ENCODE results near the gene CCDC149.

The CCDC149 gene

GRCh38 chr4:24837781-24838180 lies 75.1 kb downstream of the CCDC149 start:
- DNase-seq: no peak

- no peak for DNase-seq
These were observed 75.5 kb downstream of the CCDC149 start for GRCh38 chr4:24837336-24837735.

DNA sequence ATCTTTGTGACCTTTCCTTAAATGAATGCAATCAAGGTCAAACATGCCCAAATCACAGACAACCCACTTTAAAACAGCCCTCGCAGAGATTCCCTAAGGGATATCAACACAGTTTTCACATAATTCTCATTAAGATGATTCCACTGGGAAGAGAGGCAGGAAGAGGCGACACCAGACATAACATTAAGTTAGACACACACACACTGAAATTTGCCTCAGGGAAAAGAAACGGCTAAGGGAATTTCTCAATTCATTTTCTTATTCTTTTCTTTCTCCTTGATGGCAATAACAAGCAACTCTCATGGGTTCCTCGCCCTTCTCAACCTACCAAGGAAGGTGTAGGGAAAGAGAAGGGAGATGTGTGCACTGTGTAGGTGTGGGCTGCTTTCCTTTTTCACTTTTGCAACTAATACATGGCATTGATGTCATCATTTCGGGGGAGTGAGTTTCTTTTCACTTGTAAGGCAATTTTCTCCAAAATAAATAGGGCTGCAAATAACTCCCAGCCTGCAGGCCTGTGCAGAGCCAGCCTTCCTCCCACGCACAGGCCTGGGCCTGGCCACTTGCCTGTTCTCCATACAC lies 76.1 kb downstream of the CCDC149 start:
- DNase-seq: no peak

- DNase-seq: no peak
These were observed 77.1 kb downstream of the CCDC149 start for GRCh38 chr4:24835696-24836095.

- no peak for DNase-seq
These were observed 81.2 kb downstream of the CCDC149 start for GRCh38 chr4:24831637-24832036.

- no peak for DNase-seq
These were observed 88.1 kb downstream of the CCDC149 start for GRCh38 chr4:24824720-24825119.

- DNase-seq: no peak
These were observed 92.3 kb downstream of the CCDC149 start for GRCh38 chr4:24820541-24820940.

DNA sequence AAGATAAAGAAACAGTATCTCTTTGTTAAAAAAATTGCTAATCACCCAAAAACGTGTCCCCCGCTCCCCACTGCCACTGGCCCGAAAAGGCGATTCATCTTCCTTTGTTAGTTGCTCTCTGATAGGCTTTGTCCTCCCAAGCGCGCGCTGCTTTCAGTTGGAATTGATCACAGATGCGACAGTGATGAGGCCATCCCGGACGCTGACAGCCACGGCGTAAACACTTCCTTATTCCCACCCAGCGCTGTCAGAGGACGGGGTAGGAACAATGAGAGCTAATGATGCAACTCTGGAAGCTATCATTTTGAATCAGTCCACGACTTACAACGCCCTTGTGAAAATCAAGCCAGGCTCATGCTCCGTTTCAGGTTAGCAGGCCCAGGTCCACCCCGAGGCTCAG lies 96.0 kb downstream of the CCDC149 start:
- no peak for DNase-seq

GRCh38 chr4:24813732-24814131 lies 99.1 kb downstream of the CCDC149 start:
- DNase-seq: no peak

- DNase-seq: no peak
These were observed 101.8 kb downstream of the CCDC149 start for GRCh38 chr4:24810871-24811631.

- no peak for DNase-seq
These were observed 102.9 kb downstream of the CCDC149 start for GRCh38 chr4:24809815-24810405.

DNA sequence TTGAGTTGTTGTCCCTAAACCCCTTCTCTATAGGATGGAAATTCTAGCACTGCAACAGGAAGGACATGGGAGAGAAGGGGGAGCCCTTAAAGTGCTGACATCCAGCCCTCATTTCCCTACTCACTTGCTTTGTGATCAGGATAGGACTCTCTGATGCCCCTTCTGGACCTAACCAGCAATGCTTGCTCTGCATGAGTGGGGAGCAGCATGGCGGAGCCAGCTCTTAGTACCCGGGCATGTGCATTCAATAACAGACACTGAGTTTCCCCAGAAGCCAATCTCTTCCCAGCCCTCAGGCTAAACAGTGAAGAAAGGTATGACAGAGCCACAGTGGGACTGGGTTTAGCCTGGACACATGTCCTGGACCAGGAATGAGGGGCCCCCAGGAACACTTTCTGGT lies 103.5 kb downstream of the CCDC149 start:
- DNase-seq: no peak

DNA sequence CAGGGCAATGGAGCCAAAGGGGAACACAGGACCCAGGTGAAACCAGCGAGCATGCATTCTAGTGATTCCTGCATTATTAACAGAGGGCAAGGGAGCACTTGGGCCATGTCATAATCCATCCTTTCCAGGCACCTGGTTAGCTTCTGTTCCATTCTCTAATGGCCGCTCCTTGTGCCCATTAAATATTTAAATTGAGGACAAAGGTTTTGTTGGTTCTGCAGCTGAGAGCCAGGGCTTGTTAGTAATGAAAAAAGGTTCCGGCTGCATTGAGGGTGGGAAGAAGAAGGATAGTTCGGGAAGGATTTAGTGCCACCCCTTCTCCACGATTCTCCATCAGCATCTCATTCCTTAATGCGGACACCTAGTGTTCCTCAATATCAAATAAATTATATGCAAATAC lies 103.9 kb downstream of the CCDC149 start:
- DNase-seq: no peak

GRCh38 chr4:24808261-24808660 lies 104.6 kb downstream of the CCDC149 start:
- no peak for DNase-seq

DNA sequence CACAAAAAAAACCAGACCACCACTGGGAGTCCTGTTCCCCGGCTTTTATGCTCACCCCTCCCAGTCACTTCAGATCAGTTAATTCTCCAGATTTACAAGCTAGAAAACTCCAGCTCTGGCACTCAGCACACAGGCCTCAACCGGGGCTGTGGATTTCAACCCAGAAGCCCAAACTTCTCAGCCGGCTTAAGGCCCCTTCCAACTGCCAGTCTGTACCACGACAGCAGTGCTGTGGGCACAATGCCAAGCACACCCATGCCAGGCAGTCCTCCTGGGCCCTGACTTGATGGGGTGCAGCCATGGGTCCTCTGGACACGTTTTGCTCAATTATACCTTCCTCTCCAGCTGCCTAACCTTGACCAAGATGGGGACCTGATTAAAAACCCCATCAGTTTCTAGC lies 105.2 kb downstream of the CCDC149 start:
- no peak for DNase-seq

DNA sequence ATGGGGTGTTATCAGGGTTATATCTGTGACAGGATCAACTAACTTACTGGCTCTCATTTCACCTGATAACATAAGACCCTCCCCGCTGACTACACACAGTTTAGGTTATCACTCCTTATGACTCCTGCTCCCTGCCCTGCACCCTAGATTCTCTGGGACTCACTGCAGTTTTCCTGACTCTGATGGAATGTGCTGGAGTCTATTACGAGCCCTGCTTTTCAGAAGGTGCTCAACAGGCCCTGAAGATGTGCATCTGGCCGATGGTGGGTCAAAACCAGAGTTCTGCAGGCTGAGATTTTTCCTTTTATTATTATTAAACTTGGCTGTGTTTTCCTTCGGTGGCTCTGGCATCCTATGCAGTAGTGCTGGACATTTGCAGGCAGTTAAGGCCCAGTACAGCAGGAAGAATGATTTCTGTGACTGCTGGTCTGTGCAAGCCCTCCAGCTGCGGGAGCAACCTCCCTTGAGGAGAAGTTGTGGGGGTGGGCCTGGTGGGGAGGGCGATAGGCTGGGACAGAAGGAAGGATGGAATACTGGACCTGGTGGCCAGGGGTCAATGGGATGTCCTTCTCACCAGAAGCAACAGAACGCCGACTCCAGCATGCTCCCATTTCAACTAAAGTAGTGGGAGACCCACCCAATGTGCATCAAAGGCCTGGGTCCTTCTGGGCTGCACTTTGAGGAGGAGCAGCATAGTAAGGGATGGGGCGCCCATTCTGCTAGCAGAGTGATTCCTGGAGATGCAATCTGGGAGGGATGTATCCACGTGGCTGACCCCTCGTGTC lies 106.4 kb downstream of the CCDC149 start:
- DNase-seq: no peak

GRCh38 chr4:24805566-24805965 lies 107.3 kb downstream of the CCDC149 start:
- no peak for DNase-seq

DNA sequence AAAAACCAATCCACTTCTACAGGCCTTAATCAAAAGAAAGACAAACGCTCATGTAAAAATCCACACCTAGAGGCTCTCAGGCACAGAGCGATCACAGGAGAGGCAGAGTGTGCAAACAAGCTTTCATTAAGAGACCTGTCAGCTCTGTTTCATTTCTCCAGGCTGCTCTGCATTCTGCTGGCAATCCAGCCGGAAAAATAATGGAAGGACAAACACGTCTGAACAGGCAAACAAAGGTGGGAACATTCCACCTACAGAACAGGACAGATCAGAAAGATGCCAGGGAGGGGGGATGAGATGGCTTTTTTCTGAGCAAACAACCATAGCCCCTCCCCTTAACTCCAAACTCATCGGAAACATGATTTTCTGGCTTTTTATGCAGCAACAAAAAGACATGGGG lies 107.8 kb downstream of the CCDC149 start:
- no peak for DNase-seq

- no peak for DNase-seq
These were observed 110.2 kb downstream of the CCDC149 start for GRCh38 chr4:24802648-24803047.

DNA sequence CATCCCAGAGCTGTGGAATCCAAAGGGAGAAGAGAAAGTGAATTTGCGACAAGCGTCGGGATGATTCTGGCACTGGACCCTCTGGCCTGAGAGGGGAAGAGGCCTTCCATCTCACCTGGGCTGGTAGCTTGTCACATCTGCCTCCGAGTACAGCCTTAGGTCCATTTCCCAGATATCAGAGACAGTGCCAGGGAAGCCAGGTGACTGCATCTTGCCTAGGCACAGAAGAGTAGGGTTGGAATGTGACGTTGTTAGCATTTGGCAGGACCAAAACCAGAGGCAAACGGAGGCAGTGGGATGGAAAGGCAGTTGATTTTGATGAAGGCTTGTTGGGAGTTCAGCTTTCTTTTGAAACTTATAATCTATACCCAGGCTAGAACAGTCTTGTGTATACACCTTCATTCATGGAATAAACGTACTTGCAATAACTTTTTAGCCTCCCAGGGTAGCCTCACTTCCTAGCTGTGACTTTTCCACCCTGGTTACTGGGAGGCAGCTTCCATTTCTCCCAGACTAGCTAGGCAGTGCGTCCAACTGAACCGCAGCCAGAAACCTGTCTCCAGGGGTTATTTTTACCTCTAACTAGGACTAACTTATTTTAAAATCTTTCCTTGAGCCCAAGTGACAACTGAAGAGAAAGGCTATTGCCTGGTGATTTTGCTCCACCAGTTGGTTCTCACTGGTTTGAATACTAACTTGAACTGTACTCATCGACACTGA lies 111.5 kb downstream of the CCDC149 start:
- no peak for DNase-seq

- DNase-seq: no peak
These were observed 112.4 kb downstream of the CCDC149 start for GRCh38 chr4:24800325-24800895.

DNA sequence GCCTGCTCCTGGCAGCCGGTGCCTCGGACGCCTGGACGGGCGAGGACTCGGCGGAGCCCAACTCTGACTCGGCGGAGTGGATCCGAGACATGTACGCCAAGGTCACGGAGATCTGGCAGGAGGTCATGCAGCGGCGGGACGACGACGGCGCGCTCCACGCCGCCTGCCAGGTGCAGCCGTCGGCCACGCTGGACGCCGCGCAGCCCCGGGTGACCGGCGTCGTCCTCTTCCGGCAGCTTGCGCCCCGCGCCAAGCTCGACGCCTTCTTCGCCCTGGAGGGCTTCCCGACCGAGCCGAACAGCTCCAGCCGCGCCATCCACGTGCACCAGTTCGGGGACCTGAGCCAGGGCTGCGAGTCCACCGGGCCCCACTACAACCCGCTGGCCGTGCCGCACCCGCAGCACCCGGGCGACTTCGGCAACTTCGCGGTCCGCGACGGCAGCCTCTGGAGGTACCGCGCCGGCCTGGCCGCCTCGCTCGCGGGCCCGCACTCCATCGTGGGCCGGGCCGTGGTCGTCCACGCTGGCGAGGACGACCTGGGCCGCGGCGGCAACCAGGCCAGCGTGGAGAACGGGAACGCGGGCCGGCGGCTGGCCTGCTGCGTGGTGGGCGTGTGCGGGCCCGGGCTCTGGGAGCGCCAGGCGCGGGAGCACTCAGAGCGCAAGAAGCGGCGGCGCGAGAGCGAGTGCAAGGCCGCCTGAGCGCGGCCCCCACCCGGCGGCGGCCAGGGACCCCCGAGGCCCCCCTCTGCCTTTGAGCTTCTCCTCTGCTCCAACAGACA lies 113.1 kb downstream of the CCDC149 start:
- DNase-seq: no peak

All from CD4-positive, alpha-beta T cell treated with Interleukin-1 beta for 1 hour (primary cell).